ENCODE measurements around the gene OTOG.

Gene OTOG

GRCh38 chr11:17637901-17638300 lies 90.8 kb downstream of the OTOG start:
- DNase-seq: no peak

GRCh38 chr11:17638311-17638710 lies 91.3 kb downstream of the OTOG start:
- no peak for DNase-seq

- no peak for DNase-seq
Observed at GRCh38 chr11:17639091-17639490, 92.0 kb downstream of the OTOG start.

- no peak for DNase-seq
Observed at GRCh38 chr11:17639781-17640180, 92.7 kb downstream of the OTOG start.

GRCh38 chr11:17640493-17641164 lies 93.6 kb downstream of the OTOG start:
- no peak for DNase-seq

- DNase-seq: no peak
Observed at GRCh38 chr11:17641792-17642350, 94.8 kb downstream of the OTOG start.

GRCh38 chr11:17642370-17642769 lies 95.3 kb downstream of the OTOG start:
- no peak for DNase-seq

GRCh38 chr11:17642980-17643379 lies 95.9 kb downstream of the OTOG start:
- DNase-seq: no peak

- DNase-seq: no peak
Observed at GRCh38 chr11:17643506-17644405, 96.7 kb downstream of the OTOG start.

GRCh38 chr11:17645190-17645970 lies 98.3 kb downstream of the OTOG start:
- no peak for DNase-seq

GRCh38 chr11:17646451-17647145 lies 99.5 kb downstream of the OTOG start:
- no peak for DNase-seq

GRCh38 chr11:17648528-17648927 lies 101.5 kb downstream of the OTOG start:
- DNase-seq: no peak

GRCh38 chr11:17649261-17649660 lies 102.2 kb downstream of the OTOG start:
- DNase-seq: no peak

GRCh38 chr11:17649696-17650095 lies 102.6 kb downstream of the OTOG start:
- no peak for DNase-seq

GRCh38 chr11:17650127-17650911 lies 103.3 kb downstream of the OTOG start:
- DNase-seq: no peak

- no peak for DNase-seq
Observed at GRCh38 chr11:17651061-17651460, 104.0 kb downstream of the OTOG start.

GRCh38 chr11:17651681-17652080 lies 104.6 kb downstream of the OTOG start:
- DNase-seq: no peak

- DNase-seq: no peak
Observed at GRCh38 chr11:17652556-17652955, 105.5 kb downstream of the OTOG start.

GRCh38 chr11:17653611-17654010 lies 106.6 kb downstream of the OTOG start:
- DNase-seq: no peak

GRCh38 chr11:17655682-17656081 lies 108.6 kb downstream of the OTOG start:
- DNase-seq: no peak

- DNase-seq: no peak
Observed at GRCh38 chr11:17658211-17658610, 111.2 kb downstream of the OTOG start.

GRCh38 chr11:17668166-17668565 lies 121.1 kb downstream of the OTOG start:
- no peak for DNase-seq

Data from fibroblast of skin of right quadriceps (primary cell).